EL (cell line): Measurements from ENCODE around the gene CCNL2.
A peak's percentile ranks its signal among the peaks of the same experiment; 100 is the strongest.
"Not testable (repeated sequence)": the region's sequence is repeated elsewhere in the genome, so short reads cannot be mapped to it uniquely, and the experiment has no call there.

Experiments
- DNase-seq: peaks from one replicate; pipeline ENCODE4 v3.0.0-alpha.2; 2016

Gene CCNL2

DNA sequence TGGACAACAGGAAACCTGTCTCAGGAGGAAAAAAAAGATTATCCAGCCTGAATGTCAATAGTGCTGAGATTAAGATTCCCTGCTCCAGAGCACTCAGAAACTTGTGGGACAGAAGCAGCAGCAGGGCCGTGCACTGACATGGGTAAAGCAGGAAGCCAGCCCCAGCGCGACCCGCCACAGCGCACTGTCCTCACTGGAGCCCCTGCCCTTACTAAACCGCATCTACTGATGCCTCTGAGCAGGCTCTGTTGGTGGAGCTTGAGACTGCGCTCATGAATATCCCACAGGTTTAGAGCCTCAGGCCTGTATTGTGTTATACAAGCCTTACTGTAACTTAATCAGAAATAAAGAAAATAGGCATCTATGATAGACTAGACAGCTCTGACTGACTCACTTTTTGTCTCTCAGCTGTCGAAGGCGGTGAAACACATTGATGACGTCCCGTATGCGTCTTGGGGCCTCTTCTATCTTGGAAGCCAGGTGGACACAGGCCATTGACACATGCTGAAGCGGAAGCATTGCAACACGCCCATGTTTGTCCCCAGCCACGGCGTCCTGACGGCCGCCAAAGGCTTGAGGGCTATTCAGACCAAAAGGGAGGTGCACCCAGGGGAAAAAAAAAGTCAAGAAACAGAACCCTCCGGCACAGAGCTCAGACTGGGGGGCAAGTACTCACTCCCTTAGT, 1.2 kb downstream of the CCNL2 start:
- DNase-seq = no peak

DNA sequence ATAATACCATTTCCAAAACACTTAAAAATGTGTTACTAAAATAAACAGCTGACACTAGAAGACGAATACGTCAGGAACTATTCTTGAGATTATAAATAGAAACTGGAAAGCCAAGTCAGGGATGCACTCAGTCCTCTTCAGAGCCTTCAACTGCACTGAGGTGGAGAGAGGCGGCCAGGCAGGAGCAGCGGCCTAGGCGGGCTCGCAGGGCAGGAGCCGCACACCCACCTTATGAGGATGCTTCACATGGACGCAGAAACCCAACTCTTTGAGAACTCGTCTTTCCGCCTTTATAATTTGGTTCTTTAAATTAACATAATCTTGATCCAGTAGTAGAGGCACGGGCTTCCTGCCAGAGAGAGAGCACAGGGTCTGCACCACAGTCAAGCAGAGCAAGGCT, 4.0 kb downstream of the CCNL2 start:
- no peak for DNase-seq

DNA sequence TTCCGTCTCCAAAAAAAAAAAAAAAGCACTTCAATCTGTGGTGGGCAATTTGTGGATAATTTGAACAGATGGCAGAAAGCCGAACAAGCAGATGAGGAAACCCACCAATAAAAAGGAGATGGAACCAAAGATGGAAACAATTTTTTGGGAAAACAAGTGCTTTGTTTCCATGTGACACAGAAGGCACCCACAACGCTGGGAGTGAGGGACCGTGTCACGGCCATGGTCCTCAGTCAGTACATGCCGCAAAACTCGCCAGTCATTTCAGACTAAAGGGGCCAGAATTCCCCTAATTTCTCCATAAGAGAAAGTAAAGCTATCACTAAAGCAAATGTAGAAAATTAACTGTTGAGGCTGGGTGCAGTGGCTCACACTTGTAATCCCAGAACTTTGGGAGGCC, 5.0 kb downstream of the CCNL2 start:
- DNase-seq = no peak

DNA sequence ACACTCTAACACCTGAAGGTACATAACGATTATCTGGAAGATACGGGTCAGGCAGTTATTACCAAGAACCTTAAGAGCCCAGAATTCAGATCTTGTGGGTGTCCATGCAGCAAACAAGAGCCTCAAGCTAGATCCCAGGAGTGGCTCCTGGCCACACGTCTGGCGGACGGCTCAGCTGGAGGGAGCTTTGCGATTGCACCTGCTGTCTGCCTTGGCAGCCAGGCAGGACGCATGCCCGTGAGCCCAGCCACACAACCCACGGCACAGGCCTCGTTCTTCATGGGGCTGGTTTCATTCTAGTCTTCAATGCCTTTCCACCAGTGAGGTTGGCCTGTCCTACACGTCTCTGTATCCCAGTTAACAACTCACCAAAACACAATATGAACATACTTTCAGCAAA, 5.7 kb downstream of the CCNL2 start:
- no peak for DNase-seq

DNA sequence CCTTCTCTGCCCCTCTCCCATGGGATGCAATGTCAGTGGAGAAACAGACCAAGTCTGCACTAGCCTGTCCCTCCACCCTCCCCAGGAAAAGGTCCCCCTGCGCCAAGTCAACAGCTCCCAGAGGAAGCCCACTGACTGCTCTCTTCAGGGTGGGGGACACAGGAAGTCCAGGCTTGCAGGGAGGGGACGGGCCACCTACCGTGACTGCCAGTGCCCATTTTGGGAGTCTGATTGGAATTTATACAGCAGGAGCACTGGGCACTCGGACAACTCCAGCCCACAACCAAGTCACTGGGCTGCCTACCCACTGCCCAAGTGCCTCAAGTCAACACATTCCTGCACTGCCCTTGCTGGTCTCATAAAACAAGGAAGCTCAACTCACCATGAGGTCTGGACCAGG, 6.1 kb downstream of the CCNL2 start:
- DNase-seq = no peak

DNA sequence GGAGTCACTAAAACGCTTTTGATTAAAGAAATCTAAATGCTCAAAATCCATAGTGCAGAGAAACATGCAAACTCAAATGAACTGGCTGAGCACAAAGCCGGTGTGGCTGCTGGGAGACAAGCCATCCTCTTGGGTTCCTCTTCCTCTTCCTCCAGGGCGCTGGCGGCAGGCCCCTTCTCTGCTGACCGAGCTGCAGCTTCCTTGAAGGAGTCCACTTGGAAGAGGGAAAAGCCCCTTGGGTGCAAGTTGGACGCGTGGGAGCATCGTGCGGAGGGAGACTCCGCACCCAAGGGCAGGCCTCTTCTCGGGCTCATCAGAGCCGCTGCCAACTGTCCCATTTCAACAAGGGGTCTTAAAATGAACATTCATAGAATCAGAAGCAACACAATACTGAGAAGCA, 7.9 kb downstream of the CCNL2 start:
- no peak for DNase-seq

DNA sequence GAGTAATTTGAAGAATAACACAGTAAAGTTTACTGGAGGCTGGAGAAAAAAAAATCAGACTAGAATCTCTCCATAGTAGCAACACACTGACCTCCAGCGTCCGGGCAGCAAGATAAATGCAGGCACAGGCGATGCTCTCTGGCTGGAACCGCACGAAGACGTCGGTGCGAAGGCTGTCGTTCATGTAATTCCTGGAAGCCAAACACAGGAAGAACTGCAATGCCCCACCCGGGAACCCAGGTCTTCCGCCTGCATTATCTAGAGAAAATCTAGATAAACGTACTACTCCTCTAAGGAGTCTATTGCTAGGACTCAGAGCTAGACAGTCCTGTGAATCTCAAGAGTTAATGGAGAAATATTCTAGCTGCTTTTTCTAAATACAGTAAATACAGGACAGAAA, 8.5 kb downstream of the CCNL2 start:
- no peak for DNase-seq

DNA sequence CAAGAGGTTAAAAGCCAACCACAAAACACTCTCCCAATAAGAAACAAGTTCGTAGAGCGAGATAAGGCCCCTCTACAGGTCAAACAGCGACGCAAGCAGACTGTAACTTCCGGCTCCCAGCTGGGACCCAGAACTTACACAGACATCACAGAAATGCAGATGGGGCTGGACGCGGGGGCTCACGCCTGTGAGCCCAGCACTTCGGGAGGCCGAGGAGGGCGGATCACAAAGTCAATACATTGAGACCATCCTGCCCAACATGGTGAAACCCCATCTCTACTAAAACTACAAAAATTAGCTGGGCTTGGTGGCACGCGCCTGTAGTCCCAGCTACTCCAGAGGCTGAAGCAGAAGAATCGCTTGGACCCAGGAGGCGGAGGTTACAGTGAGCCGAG, 11.1 kb downstream of the CCNL2 start:
- no peak for DNase-seq

DNA sequence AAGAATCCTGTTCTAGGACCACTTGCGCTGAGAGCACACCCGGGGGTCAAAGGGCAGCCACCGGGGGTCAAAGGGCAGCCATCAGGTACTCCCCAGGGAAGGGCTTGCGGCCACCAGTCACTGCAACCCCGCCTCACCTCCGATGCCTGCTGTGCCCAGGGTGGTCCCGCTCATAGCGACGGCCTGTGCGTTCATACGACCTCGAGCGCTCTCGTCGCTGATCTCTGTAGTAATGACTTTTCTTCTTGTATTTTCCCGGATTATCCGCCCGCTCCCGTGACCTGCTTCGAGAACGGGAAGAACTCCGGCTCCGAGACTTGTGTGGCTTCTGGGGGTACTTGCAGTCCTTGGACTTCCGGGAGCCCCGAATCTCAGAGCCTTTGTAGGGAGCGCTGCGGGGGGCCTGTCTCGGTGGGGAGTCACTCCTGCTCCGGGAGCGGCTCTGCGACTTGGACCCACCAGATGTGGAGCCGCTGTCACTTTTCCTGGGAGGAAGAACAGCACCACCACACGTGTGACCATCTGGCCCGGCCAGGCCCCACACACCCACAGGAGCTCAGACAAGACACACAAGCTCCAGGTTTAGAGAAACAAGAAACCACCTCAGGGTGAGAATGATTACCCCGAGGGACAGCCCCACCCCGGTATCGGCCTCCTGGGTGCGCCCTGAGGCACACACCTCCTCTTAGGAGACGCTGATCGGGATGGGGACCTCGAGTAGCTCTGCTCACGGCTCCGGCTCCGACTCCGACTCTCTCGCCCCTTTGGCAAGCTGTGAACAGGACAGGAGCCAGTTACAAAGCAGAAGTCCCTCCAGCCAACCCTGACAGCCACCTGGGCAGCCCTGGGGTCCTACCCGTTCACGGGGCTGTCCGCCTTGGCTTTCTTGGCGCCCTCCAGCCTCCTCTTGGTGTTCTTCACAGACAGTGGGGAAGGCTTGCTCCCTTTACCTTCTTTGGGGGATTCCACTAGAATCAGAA, 11.7 kb downstream of the CCNL2 start:
- DNase-seq = no peak

DNA sequence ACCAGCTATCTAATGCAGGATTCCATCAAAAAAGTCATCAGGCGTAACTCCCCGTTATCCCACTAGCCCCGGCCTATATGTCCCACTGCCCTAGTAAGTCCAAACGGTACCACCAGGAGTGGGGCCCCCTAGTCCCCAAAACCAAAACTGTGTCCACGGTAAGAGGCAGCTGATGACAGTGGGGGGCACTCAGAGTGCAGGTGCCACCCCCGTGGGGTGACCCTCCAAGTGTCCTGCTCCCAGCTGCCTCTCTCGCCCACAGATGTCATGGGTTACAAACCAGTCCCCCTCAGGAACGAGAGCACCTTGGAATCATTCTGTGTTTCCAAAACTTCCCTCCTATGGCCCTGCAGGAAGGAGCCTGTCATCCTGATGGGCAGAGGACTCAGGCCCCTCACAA, 13.2 kb downstream of the CCNL2 start:
- DNase-seq = no peak

DNA sequence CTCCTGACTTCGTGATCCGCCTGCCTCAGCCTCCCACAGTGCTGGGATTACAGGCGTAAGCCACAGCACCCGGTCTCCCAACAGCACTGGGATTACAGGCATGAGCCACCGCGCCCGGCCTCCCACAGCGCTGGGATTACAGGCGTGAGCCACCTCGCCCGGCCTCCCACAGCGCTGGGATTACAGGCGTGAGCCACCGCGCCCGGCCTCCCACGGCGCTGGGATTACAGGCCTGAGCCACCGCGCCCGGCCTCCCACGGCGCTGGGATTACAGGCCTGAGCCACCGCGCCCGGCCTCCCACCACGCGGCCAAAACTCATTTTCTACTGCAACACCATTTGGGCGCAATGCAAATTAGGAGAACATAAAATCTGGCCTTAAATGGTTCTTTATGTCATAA, 13.8 kb downstream of the CCNL2 start:
- DNase-seq = not testable (repeated sequence)

DNA sequence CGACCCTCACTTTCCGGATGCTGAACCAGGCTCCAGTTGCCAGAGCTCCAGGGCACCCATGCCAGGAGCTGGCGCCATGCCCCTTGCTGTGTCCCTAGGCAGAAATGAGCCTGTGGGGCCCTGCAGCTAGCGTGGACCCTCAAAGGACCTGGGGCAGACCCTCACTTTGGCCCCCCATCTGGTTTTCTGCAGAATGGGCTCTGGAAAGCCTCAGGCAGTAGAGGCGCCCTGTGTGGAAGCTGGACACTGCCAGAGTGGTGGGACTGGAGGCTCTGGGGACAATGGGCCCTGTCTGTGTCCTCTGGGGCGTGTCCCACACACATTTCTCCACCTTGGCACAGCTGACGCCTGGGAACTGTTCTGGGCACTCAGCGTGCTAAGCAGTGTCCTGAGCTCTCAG, 17.8 kb downstream of the CCNL2 start:
- no peak for DNase-seq

DNA sequence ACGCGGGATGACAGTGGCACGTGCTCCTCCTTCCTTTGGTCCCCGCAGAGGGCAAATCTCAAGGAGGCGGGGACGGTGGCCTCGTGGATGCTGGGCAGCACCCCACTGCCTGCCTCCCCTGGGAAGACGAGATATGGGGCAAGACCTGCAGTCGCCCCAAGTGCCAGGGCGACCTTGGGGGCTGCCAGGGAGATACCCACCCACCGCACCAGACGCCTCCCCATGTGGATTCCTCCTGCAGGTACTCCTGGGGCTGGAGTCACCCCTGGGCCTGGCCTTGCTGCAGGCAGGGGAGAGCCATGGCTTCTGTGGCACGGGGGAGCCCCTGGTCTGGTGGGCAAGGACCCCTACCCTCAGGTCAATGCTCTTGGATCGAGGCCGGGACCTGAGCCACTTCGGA, 18.3 kb downstream of the CCNL2 start:
- no peak for DNase-seq

DNA sequence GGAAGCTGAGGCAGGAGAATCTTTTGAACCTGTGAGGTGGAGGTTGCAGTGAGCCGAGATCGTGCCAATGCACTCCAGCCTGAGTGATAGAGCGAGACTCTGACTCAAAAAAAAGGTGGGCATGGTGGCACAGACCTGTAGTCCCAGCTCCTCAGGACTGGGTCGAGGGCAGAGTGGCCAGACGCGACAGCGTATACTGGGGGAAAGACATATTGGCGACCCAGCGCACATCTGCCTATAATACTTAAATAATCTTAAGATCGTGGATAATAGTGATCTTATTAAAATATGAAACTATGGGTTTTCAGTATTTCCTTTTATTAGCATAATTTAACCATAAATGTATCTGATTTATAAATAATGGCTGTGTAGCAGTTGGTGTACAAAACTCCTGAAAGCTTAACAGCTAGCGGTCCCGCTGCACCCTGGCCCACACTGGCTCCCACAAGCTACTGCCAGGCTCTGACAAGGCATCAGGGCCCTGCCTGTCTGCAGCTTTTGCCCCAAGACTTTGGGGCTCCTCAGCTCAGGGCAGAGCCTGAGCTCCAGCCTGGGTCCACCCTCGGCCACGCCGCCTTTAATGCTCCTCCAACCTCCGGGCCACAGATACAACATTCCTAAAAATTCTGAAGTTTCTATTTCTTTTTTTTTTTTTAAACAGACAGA, 21.5 kb downstream of the CCNL2 start:
- DNase-seq = no peak

DNA sequence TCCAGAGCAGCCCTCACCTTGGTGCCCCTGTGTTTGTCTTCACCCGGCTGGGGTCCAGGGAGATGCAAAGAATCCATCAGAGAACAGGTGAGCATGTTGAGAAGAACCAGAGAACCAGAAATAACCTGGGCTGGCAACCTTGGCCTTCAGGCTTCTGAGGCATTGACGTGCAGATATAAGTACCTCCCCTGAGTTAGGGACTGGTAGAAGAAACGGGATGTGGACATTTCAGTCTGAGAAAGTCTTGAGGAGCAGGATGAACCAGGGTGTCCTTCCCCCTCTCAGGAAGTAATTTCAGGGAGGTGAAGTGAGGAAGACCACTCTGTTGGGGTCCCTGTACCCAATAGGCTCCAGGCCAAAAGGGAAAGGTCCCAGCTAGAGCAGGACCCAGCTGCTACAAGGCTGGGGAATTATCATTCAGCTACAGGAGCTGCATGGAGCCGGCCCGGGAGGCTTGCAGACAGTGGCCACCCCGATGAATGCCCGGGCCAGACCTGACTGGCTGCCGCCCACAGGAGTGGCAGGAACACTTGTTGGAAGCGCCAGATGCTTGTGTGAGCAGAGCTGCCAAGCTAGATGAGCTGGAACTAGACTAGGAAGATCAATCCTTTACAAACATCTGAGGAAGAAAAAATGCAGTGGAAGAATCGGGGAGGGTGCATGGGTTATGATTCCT, 22.4 kb downstream of the CCNL2 start:
- DNase-seq = no peak

DNA sequence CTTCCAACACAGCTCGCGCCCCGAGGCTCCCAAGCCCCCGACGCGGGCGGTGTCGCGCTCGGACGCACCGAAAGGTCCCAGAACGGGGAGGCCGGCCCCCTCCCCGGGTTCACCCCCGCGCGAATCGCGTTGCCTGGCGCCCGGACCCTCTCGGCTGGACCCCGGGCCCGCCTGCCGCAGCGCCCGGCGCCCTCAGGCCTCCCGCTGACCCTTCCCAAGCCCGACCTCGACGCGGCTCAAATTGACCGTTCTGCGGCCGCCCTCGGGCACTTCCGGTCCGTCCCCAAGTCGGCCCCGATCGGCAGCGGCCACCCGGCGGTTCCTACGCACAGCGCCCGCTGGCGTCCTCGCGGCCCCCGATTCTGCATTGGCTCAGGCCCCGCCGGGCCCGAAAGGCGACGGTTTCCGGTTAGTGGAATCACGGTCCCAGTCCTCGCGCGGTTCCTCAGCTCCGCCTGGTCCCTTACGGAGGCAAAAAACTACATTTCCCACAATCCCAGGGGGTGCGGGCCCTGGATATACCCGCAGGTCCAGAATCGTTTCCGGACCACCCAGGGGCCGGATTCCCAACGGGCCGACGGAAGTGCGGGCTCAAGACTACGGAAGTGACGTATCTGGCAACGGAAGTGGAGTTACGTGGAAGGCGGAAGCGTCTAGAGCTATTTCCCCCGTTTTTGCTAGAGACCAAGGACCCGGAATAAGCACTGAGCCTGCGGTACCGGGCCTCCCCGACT, 24.0 kb downstream of the CCNL2 start, which contains the start of gene AURKAIP1:
TSS of gene AURKAIP1 (minus strand) at position 279 of the 734 bp plus-strand sequence. CDS start 451 bp downstream, outside the sequence.
- peak; percentile 100 for DNase-seq

DNA sequence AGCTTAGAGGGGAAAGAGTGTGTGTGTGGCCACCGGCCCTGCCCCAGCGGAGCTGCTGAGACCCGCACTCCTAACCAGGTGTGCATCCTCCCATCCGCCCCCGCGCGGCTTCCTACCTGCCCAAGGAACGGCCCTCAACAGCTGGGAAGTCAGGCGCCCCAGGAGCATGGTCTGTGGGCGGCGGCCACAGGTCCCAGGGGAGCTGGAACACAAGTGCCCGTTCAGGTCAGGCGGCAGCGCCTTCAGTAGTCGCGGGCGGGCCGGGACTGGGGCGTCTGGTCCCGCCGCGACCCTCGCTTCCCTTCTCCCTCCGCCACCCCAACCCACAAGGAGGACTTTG, 24.6 kb downstream of the CCNL2 start:
- DNase-seq = no peak

DNA sequence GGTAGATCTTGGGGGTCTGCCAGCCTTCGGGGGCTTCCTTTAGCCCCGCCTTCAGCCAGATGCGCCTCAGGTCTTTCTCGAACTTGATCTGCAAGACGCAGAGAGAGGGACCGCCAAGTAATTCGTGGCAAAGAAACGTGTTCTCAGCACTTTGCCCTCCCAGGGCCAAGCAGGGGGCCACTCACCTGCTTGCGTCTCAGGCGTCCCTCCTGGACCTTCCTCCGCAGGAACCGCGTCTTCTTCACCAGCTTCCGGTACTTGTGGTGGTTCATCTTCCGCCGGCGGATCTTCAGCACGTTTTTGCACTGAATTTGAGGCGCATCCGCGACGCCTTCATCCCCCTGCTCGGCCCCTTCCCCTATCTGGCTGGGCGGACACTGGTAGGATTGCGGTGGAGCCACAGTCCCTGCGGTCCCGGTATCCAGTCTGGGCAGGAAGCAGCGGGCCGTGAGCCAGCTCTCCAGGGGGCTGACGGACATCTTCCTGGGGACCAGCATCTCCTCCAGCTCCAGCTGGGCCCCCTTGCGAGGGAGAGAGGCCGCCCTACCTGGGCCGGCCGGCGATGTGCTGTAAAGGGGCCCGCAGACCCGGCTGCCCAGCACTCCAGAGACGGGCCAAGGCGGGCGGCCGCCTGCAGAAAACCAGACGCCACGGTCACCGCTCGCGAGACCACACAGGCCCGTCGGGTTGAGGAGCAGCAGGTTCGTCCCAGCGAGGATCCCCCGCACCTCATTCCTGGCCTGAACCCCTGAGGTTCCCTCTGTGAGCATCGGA, 25.1 kb downstream of the CCNL2 start:
- no peak for DNase-seq

DNA sequence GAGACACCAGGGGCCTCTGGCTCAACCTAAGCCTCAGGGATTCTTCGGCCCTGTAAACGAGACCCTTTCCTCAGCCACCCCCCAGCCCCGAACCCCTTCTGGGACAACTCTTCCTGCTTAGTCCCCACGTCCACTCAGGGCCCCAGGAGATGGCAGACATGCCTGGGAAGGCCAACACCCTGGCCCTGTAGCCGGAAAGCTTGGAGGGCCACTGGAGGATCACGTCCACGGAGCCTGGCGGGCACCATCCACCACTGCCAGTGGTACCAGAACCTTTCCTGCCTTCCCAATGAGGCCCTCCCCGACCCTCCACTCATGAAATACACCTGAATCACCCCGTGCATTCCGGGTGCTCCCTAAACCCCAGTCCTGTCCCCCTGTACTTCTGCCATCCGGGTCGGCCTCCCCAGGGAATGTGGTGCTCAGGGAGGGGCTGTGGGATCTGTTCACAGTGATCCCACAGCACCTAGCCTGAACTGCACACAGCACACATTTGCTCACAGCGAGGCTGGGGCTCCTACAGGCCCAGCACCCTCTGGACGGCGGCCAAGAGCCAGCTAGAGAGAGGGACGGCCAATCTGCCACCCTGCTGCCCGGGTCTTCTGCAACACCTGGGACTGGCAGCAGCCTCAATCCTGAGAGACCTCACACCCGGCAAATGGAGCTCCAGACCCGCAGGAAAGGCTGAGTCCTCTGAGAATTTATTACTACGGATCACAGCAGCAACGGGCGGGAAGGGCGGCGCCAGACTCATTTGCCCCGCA, 25.9 kb downstream of the CCNL2 start:
- DNase-seq = no peak
